Measurements from ENCODE around the gene ZDHHC6. TPM values are rescaled to one million over a fixed set of nuclear protein-coding genes. Genes with fewer than 3 reads are reported as not detected.
A peak's percentile ranks its signal among the peaks of the same experiment; 100 is the strongest.

ZDHHC6 gene
- total RNA-seq, 2 experiments from 2014 or later = 31.5 to 33.8 TPM

DNA sequence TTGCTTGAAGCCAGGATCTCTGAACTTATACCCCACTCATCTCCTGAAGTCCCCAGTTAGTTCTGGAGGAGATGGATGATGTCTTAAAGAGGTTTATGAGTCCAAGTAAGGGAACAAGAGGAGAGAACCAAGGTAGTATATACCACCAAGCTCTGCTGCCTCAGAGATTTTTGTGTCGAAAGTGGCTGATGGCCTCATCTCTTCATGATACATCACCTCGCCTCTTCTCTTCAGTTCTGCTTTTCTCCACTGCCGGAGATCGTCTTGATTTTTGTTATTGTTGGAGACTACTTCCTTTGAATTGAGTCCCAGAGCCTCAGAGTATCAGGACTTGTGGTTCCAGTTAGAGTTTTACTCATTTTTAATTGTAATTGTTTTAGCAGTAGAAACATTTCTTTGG lies 2.2 kb upstream of the ZDHHC6 start:
- H3K4me1 ChIP-seq (ENCODE audit: insufficient read depth, low read length, poor library complexity, severe bottlenecking) = peaks cover 24% of the 10 kb centered on the region
- ChIA-PET CTCF (ENCODE audit: unreplicated experiment) (no interaction called here), POLR2A (interaction anchor here (0.5 kb wide), 1 partner anchor 116 kb away, joined by 3 read pairs; no protein-coding TSS in a partner anchor)
- no peaks in the 10 kb centered on the region for H3K9me2 ChIP-seq (ENCODE audit: insufficient read depth, low read length)
- TF ChIP-seq EZH2phosphoT487 (IDR thresholded peaks at IDR 0.05; ENCODE audit: borderline replicate concordance, low read depth, low read length) = no peak
- TF ChIP-seq, protein P1, sequence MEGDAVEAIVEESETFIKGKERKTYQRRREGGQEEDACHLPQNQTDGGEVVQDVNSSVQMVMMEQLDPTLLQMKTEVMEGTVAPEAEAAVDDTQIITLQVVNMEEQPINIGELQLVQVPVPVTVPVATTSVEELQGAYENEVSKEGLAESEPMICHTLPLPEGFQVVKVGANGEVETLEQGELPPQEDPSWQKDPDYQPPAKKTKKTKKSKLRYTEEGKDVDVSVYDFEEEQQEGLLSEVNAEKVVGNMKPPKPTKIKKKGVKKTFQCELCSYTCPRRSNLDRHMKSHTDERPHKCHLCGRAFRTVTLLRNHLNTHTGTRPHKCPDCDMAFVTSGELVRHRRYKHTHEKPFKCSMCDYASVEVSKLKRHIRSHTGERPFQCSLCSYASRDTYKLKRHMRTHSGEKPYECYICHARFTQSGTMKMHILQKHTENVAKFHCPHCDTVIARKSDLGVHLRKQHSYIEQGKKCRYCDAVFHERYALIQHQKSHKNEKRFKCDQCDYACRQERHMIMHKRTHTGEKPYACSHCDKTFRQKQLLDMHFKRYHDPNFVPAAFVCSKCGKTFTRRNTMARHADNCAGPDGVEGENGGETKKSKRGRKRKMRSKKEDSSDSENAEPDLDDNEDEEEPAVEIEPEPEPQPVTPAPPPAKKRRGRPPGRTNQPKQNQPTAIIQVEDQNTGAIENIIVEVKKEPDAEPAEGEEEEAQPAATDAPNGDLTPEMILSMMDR (conservative IDR thresholded peaks at IDR 0.05; ENCODE audit: low read length) = no peak
- peak overlapping the region; percentile 84 for H3K4me2 ChIP-seq (ENCODE audit: low read length)
- H3K36me3 ChIP-seq (ENCODE audit: insufficient read depth, low read length) = peaks cover 50% of the 10 kb centered on the region
- H2AFZ ChIP-seq (ENCODE audit: low read length) = no peak overlapping the region
- no peak overlapping the region for H3K27ac ChIP-seq (ENCODE audit: low read depth, low read length, poor library complexity, severe bottlenecking)
- no peaks in the 10 kb centered on the region for H3K9me3 ChIP-seq (ENCODE audit: low read length)
- no peak for DNase-seq (ENCODE audit: low spot score)
- no TSS peak for BruUV-seq (replicated peaks)
- intact Hi-C loops (cut with micrococcal nuclease; ENCODE audit: unreplicated experiment) = loop anchor here (5.0 kb wide), 1 partner anchor 267 kb away; the partner anchor contains the start of gene GPAM
- H3K4me3 ChIP-seq (ENCODE audit: low read depth, low read length, poor library complexity, severe bottlenecking) = peak overlapping the region; percentile 100
- H4K20me1 ChIP-seq (ENCODE audit: insufficient read depth, low read length) = peaks cover 21% of the 10 kb centered on the region; the same call in 1 of the 2 replicates
- peaks cover 80% of the 10 kb centered on the region for H3K79me2 ChIP-seq (ENCODE audit: insufficient read depth, low read depth, low read length)

GRCh38 chr10:112447620-112447928 lies 860 bp upstream of the ZDHHC6 start:
- TSS peak; percentile 78 for BruUV-seq (replicated peaks)
- H3K9me2 ChIP-seq (ENCODE audit: insufficient read depth, low read length) = no peaks in the 10 kb centered on the region
- H3K36me3 ChIP-seq (ENCODE audit: insufficient read depth, low read length) = peaks cover 58% of the 10 kb centered on the region
- TF ChIP-seq, protein P1 (conservative IDR thresholded peaks at IDR 0.05; ENCODE audit: low read length) = no peak
- no peak for TF ChIP-seq EZH2phosphoT487 (IDR thresholded peaks at IDR 0.05; ENCODE audit: borderline replicate concordance, low read depth, low read length)
- peaks cover 21% of the 10 kb centered on the region; the same call in 1 of the 2 replicates for H4K20me1 ChIP-seq (ENCODE audit: insufficient read depth, low read length)
- intact Hi-C loops (cut with micrococcal nuclease; ENCODE audit: unreplicated experiment) = loop anchor here (2.0 to 5.0 kb wide), 2 partner anchors 71 to 265 kb away; partner anchors contain the start of gene GPAM
- peak overlapping the region; percentile 96 for H2AFZ ChIP-seq (ENCODE audit: low read length)
- peak overlapping the region; percentile 84 for H3K4me2 ChIP-seq (ENCODE audit: low read length)
- POLR2A ChIA-PET = interaction anchor here (0.6 to 1.6 kb wide), 3 partner anchors 25 to 259 kb away, joined by 3 to 5 read pairs (median 4); no protein-coding TSS in a partner anchor
- H3K79me2 ChIP-seq (ENCODE audit: insufficient read depth, low read depth, low read length) = peaks cover 74% of the 10 kb centered on the region
- CTCF ChIA-PET (ENCODE audit: unreplicated experiment) = no interaction called here
- peak overlapping the region; percentile 59 for H3K27ac ChIP-seq (ENCODE audit: low read depth, low read length, poor library complexity, severe bottlenecking)
- no peaks in the 10 kb centered on the region for H3K9me3 ChIP-seq (ENCODE audit: low read length)
- H3K4me1 ChIP-seq (ENCODE audit: insufficient read depth, low read length, poor library complexity, severe bottlenecking) = peaks cover 28% of the 10 kb centered on the region
- no peak for DNase-seq (ENCODE audit: low spot score)
- H3K4me3 ChIP-seq (ENCODE audit: low read depth, low read length, poor library complexity, severe bottlenecking) = peak overlapping the region; percentile 100
